GM23338 (cell line): ENCODE results near the gene AIRE. TPM values are rescaled to one million over a fixed set of nuclear protein-coding genes. Genes with fewer than 3 reads are reported as not detected.

ENCODE experiments used
- ATAC-seq: fragments of 200-7000 bp; cut with Tn5 transposase; 3 replicates; pipeline ENCODE4 v1.9.1; 2020
- DNase-seq: peaks from one replicate; pipeline ENCODE4 v3.0.0-alpha.2; 2015; ENCODE audit warnings: low spot score
- H2AFZ ChIP-seq: fragments of 200-600 bp; sonication (generic); 2 replicates; pipeline ENCODE4 v1.8.0; 2016; ENCODE audit warnings: antibody characterized with exemption, mild to moderate bottlenecking, moderate library complexity
- H3F3A ChIP-seq: fragments of 200-600 bp; sonication (generic); replicated peaks from 2 replicates; pipeline ENCODE4 v1.8.0; 2017; ENCODE audit warnings: antibody characterized with exemption, mixed run types, low read depth
- H3K27ac ChIP-seq: fragments of 200-600 bp; sonication (generic); 2 replicates; pipeline ENCODE4 v1.6.1; 2016; ENCODE audit warnings: low read depth
- H3K27me3 ChIP-seq: fragments of 200-600 bp; sonication (generic); 2 replicates; pipeline ENCODE4 v1.8.0; 2016; ENCODE audit warnings: mild to moderate bottlenecking, mixed run types, moderate library complexity; ENCODE audit not compliant: insufficient read depth
- H3K36me3 ChIP-seq: fragments of 200-600 bp; sonication (generic); 2 replicates; pipeline ENCODE4 v1.8.0; 2016; ENCODE audit warnings: mild to moderate bottlenecking; ENCODE audit not compliant: insufficient read depth
- H3K4me1 ChIP-seq: fragments of 200-600 bp; sonication (generic); 2 replicates; pipeline ENCODE4 v1.8.0; 2016; ENCODE audit warnings: mild to moderate bottlenecking, moderate library complexity; ENCODE audit not compliant: insufficient read depth
- H3K4me2 ChIP-seq: fragments of 200-600 bp; sonication (generic); 2 replicates; pipeline ENCODE4 v1.7.1; 2017; ENCODE audit warnings: mixed run types
- H3K4me3 ChIP-seq: fragments of 200-600 bp; sonication (generic); 2 replicates; pipeline ENCODE4 v1.6.1; 2016; ENCODE audit warnings: mixed run types
- H3K79me2 ChIP-seq: fragments of 200-600 bp; sonication (generic); replicated peaks from 2 replicates; pipeline ENCODE4 v1.8.0; 2017; ENCODE audit warnings: mild to moderate bottlenecking; ENCODE audit not compliant: insufficient read depth
- H3K9me2 ChIP-seq: fragments of 200-600 bp; sonication (generic); 2 replicates; pipeline ENCODE4 v1.8.0; 2017; ENCODE audit not compliant: insufficient read depth
- H4K20me1 ChIP-seq: fragments of 200-600 bp; sonication (generic); replicated peaks from 2 replicates; pipeline ENCODE4 v1.8.0; 2017; ENCODE audit warnings: mild to moderate bottlenecking; ENCODE audit not compliant: insufficient read depth
- H3K27ac Mint-ChIP-seq: 2 replicates; pipeline ENCODE4 v1.8.0; 2020; ENCODE audit warnings: inconsistent platforms, mild to moderate bottlenecking, moderate library complexity, mixed read lengths
- H3K27me3 Mint-ChIP-seq: 3 replicates; pipeline ENCODE4 v1.8.0; 2022; ENCODE audit warnings: low read depth, mild to moderate bottlenecking, moderate library complexity, mixed read lengths, inconsistent platforms; ENCODE audit not compliant: insufficient read depth, poor library complexity
- H3K36me3 Mint-ChIP-seq: 3 replicates; pipeline ENCODE4 v1.8.0; 2021; ENCODE audit warnings: low read depth, mild to moderate bottlenecking, inconsistent platforms, moderate library complexity, mixed read lengths
- H3K4me1 Mint-ChIP-seq: 3 replicates; pipeline ENCODE4 v1.8.0; 2020; ENCODE audit warnings: mild to moderate bottlenecking, inconsistent platforms, mixed read lengths
- H3K4me3 Mint-ChIP-seq: 3 replicates; pipeline ENCODE4 v1.8.0; 2021; ENCODE audit warnings: moderate library complexity, mild to moderate bottlenecking, inconsistent platforms, mixed read lengths
- H3K9me3 Mint-ChIP-seq: 3 replicates; pipeline ENCODE4 v1.8.0; 2020; ENCODE audit warnings: moderate library complexity, mild to moderate bottlenecking, inconsistent platforms, mixed read lengths
- CREB1 ChIP-seq: fragments of 250-450 bp; sonication (Bioruptor Pico); IDR thresholded peaks from 2 replicates; pipeline ENCODE4 v1.5.0; 2020; ENCODE audit warnings: low read depth, mild to moderate bottlenecking, moderate library complexity
- CTCF ChIP-seq, 2 experiments: fragments of 200-600 bp in 1 of 2; sonication (generic) in 1 of 2; conservative IDR thresholded peaks; 2 replicates each; pipeline versions ENCODE4 v1.5.1 to v1.6.1; 2016 to 2017; ENCODE audit warnings: antibody characterized with exemption in 2 of 2, low read depth in 2 of 2, mild to moderate bottlenecking in 2 of 2, moderate library complexity in 1 of 2
- ETS1 ChIP-seq: IDR thresholded peaks from 2 replicates; pipeline ENCODE4 v1.6.1; 2016; ENCODE audit warnings: antibody characterized with exemption
- EZH2 ChIP-seq: fragments of 200-600 bp; sonication (generic); IDR thresholded peaks from one replicate; pipeline ENCODE4 v1.8.0; 2017; ENCODE audit warnings: antibody characterized with exemption, mild to moderate bottlenecking, low read depth; ENCODE audit not compliant: unreplicated experiment
- EZH2phosphoT487 ChIP-seq: fragments of 200-600 bp; sonication (generic); IDR thresholded peaks from one replicate; pipeline ENCODE4 v1.8.1; 2018; ENCODE audit warnings: antibody characterized with exemption; ENCODE audit not compliant: unreplicated experiment
- NANOG ChIP-seq: IDR thresholded peaks from 2 replicates; pipeline ENCODE4 v1.6.1; 2016; ENCODE audit warnings: antibody characterized with exemption, borderline replicate concordance
- POLR2AphosphoS5 ChIP-seq: IDR thresholded peaks from 2 replicates; pipeline ENCODE4 v1.6.1; 2016; ENCODE audit warnings: antibody characterized with exemption, low read depth
- STAT1 ChIP-seq: IDR thresholded peaks from one replicate; pipeline ENCODE4 v1.6.1; 2016; ENCODE audit warnings: antibody characterized with exemption; ENCODE audit not compliant: unreplicated experiment
- ZNF114 ChIP-seq: fragments of 250-450 bp; sonication (Bioruptor Pico); IDR thresholded peaks from 2 replicates; pipeline ENCODE4 v1.5.0; 2020; ENCODE audit warnings: mild to moderate bottlenecking, moderate library complexity
- ZNF331 ChIP-seq: fragments of 250-450 bp; sonication (Bioruptor Pico); IDR thresholded peaks from 2 replicates; pipeline ENCODE4 v1.5.0; 2020; ENCODE audit warnings: low read depth, mild to moderate bottlenecking, moderate library complexity
- polyA plus RNA-seq: library from polyadenylated mRNA; unstranded; fragments of >200 nt; fragmentation: Nextera tagmentation; extraction: Ambion mirVana; gene quantifications from 2 replicates; pipeline ENCODE4 v1.2.1, GENCODE V29; 2016
- total RNA-seq: library from RNA; depleted of rRNA; stranded (reverse); fragments of >200 nt; shearing (Covaris generic); gene quantifications from 2 replicates; pipeline ENCODE4 v1.2.3, GENCODE V29; 2014
- TF ChIP-seq, protein P1 (sequence below): IDR thresholded peaks from one replicate; pipeline ENCODE4 v1.6.1; 2018; ENCODE audit warnings: antibody characterized with exemption; ENCODE audit not compliant: unreplicated experiment

AIRE gene
- total and polyA plus RNA-seq, 2 experiments from 2014 or later, result 0.10 TPM; not detected in 1

DNA sequence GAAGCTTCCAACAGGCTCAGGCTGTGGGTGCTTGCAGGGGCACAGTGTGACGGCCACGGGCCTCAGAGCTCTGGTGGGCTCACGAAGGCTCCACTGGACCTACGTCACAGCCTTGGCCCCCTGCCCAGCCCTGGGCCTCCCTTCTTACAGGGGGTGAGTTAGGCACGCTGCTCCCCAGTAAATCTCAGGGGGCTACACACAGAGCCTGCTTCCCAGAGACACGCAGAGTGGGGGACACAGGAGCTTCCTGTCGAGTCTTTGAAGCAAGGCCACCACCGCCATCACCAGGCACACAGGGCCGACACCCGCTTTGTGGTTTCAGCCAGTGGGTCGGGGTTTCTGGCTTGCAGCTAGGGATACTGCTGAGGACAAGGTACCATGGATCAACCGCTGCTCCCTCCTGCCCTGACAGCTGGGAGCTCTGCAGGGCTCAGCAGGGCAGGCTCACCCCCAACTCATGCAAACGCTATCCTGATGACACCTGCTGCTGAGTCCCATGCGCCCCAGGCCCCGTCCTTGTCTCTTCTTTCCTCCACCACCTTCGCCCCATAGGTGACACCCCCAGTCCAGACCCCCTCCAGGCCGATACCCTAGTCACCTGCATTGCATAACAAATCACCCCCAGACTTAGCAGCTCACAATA lies 59.0 kb downstream of the AIRE start (continued):
- TF ChIP-seq, protein P1, sequence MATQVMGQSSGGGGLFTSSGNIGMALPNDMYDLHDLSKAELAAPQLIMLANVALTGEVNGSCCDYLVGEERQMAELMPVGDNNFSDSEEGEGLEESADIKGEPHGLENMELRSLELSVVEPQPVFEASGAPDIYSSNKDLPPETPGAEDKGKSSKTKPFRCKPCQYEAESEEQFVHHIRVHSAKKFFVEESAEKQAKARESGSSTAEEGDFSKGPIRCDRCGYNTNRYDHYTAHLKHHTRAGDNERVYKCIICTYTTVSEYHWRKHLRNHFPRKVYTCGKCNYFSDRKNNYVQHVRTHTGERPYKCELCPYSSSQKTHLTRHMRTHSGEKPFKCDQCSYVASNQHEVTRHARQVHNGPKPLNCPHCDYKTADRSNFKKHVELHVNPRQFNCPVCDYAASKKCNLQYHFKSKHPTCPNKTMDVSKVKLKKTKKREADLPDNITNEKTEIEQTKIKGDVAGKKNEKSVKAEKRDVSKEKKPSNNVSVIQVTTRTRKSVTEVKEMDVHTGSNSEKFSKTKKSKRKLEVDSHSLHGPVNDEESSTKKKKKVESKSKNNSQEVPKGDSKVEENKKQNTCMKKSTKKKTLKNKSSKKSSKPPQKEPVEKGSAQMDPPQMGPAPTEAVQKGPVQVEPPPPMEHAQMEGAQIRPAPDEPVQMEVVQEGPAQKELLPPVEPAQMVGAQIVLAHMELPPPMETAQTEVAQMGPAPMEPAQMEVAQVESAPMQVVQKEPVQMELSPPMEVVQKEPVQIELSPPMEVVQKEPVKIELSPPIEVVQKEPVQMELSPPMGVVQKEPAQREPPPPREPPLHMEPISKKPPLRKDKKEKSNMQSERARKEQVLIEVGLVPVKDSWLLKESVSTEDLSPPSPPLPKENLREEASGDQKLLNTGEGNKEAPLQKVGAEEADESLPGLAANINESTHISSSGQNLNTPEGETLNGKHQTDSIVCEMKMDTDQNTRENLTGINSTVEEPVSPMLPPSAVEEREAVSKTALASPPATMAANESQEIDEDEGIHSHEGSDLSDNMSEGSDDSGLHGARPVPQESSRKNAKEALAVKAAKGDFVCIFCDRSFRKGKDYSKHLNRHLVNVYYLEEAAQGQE, result no peak
- TF ChIP-seq ETS1 (no peak), ZNF331 (CRISPR knock-in tag) (no peak), STAT1 (no peak), NANOG (no peak), CTCF (conservative IDR thresholded peaks at IDR 0.05; ENCODE audit: low read depth in 2 of 2) (no peak), CREB1 (CRISPR knock-in tag) (no peak)

DNA sequence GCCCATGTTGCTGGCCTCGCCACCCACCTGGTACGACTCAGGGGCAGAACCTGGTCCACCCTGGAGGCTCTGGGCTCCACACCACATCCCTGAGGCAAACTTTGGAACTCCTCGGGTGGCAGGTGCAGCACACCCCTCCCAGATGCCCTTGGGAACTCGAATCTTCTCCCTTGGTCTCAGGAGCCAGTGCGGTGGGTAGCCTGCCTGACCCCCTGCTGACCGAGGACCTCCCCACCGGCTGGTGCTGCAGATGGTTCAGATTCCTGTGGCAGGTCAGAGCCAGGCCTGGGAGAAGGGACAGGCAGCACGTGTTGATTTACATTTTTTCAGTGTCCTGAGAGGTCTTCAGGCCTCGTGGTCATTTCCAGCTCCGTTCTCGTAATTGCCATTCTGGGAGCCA lies 59.8 kb downstream of the AIRE start:
- H3F3A ChIP-seq, result 0 out of 2 replicates have a peak, but pooled peaks cover 5% of the 10 kb centered on the region
- H4K20me1 ChIP-seq, result no peaks in the 10 kb centered on the region
- ATAC-seq (no peak), DNase-seq (no peak)
- Mint-ChIP-seq H3K36me3 (no peaks in the 10 kb centered on the region), H3K9me3 (no peaks in the 10 kb centered on the region), H3K27me3 (peaks cover 25% of the 10 kb centered on the region), H3K4me3 (no peak overlapping the region), H3K4me1 (peaks cover 13% of the 10 kb centered on the region), H3K27ac (no peak overlapping the region)
- no peaks in the 10 kb centered on the region for H3K9me2 ChIP-seq
- peaks cover 20% of the 10 kb centered on the region for H3K27me3 ChIP-seq
- H3K79me2 ChIP-seq, result no peaks in the 10 kb centered on the region
- H3K36me3 ChIP-seq, result no peaks in the 10 kb centered on the region
- no peak overlapping the region for H3K4me3 ChIP-seq
- no peak overlapping the region for H3K4me2 ChIP-seq
- no peak overlapping the region for H3K27ac ChIP-seq
- peaks cover 7% of the 10 kb centered on the region; the same call in 1 of the 2 replicates for H3K4me1 ChIP-seq
- no peak overlapping the region for H2AFZ ChIP-seq
- TF ChIP-seq CTCF (conservative IDR thresholded peaks at IDR 0.05; ENCODE audit: low read depth in 2 of 2) (no peak), EZH2 (no peak), STAT1 (no peak), ZNF114 (CRISPR knock-in tag) (no peak), ZNF331 (CRISPR knock-in tag) (no peak), ETS1 (no peak), EZH2phosphoT487 (no peak), NANOG (no peak), POLR2AphosphoS5 (no peak), CREB1 (CRISPR knock-in tag) (no peak)
- TF ChIP-seq, protein P1, result no peak
